ENCODE data around the gene DGKA.
A peak's percentile ranks its signal among the peaks of the same experiment; 100 is the strongest.

Gene DGKA

GRCh38 chr12:55912908-55913307 lies 18.1 kb upstream of the DGKA start:
- no peak for ATAC-seq
- TF ChIP-seq CSRNP3 (CRISPR knock-in tag; IDR thresholded peaks at IDR 0.05), result no peak
- TF ChIP-seq TCF4 (CRISPR knock-in tag; IDR thresholded peaks at IDR 0.05; ENCODE audit: borderline replicate concordance), result no peak
- TF ChIP-seq ZC3H10 (CRISPR knock-in tag; IDR thresholded peaks at IDR 0.05), result no peak
- no peak for TF ChIP-seq ISL1 (CRISPR knock-in tag; IDR thresholded peaks at IDR 0.05)
- no peak for TF ChIP-seq OSR1 (CRISPR knock-in tag; IDR thresholded peaks at IDR 0.05)
- no peak for TF ChIP-seq ZNF8 (CRISPR knock-in tag; IDR thresholded peaks at IDR 0.05)
- TF ChIP-seq RARB (CRISPR knock-in tag; IDR thresholded peaks at IDR 0.05), result no peak
- no peak for TF ChIP-seq BACH2 (CRISPR knock-in tag; IDR thresholded peaks at IDR 0.05; ENCODE audit: borderline replicate concordance)
- no peak for TF ChIP-seq CSDC2 (CRISPR knock-in tag; IDR thresholded peaks at IDR 0.05)
- TF ChIP-seq TOX (CRISPR knock-in tag; IDR thresholded peaks at IDR 0.05; ENCODE audit: borderline replicate concordance), result no peak
- TF ChIP-seq ARNTL (CRISPR knock-in tag; IDR thresholded peaks at IDR 0.05; ENCODE audit: borderline replicate concordance, low read depth), result no peak
- TF ChIP-seq GLIS3 (CRISPR knock-in tag; IDR thresholded peaks at IDR 0.05), result no peak
- TF ChIP-seq PPARA (CRISPR knock-in tag; IDR thresholded peaks at IDR 0.05; ENCODE audit: borderline replicate concordance), result no peak
- no peak for TF ChIP-seq CREB5 (CRISPR knock-in tag; IDR thresholded peaks at IDR 0.05; ENCODE audit: low read depth)
- TF ChIP-seq ZNF70 (CRISPR knock-in tag; IDR thresholded peaks at IDR 0.05), result no peak
- no peak for TF ChIP-seq ZNF565 (CRISPR knock-in tag; conservative IDR thresholded peaks at IDR 0.05; ENCODE audit: low read depth)
- TF ChIP-seq POU6F1 (CRISPR knock-in tag; IDR thresholded peaks at IDR 0.05; ENCODE audit: borderline replicate concordance, low read depth), result no peak
- no peak for TF ChIP-seq ESRRG (CRISPR knock-in tag; IDR thresholded peaks at IDR 0.05)

- no peak for ATAC-seq
- TF ChIP-seq ZFP3 (CRISPR knock-in tag; IDR thresholded peaks at IDR 0.05) (no peak), ISL1 (CRISPR knock-in tag; IDR thresholded peaks at IDR 0.05) (no peak), ZNF8 (CRISPR knock-in tag; IDR thresholded peaks at IDR 0.05) (no peak), ESRRG (CRISPR knock-in tag; IDR thresholded peaks at IDR 0.05) (no peak), CSDC2 (CRISPR knock-in tag; IDR thresholded peaks at IDR 0.05) (no peak), TCF4 (CRISPR knock-in tag; IDR thresholded peaks at IDR 0.05; ENCODE audit: borderline replicate concordance) (no peak), RARB (CRISPR knock-in tag; IDR thresholded peaks at IDR 0.05) (no peak), ZFP30 (CRISPR knock-in tag; IDR thresholded peaks at IDR 0.05) (no peak), ZNF70 (CRISPR knock-in tag; IDR thresholded peaks at IDR 0.05) (no peak), GLIS3 (CRISPR knock-in tag; IDR thresholded peaks at IDR 0.05) (no peak), TOX (CRISPR knock-in tag; IDR thresholded peaks at IDR 0.05; ENCODE audit: borderline replicate concordance) (no peak), ZNF565 (CRISPR knock-in tag; conservative IDR thresholded peaks at IDR 0.05; ENCODE audit: low read depth) (no peak), OSR1 (CRISPR knock-in tag; IDR thresholded peaks at IDR 0.05) (no peak), POU6F1 (CRISPR knock-in tag; IDR thresholded peaks at IDR 0.05; ENCODE audit: borderline replicate concordance, low read depth) (no peak), PATZ1 (CRISPR knock-in tag; IDR thresholded peaks at IDR 0.05; ENCODE audit: borderline replicate concordance) (no peak)
Observed at GRCh38 chr12:55915482-55915859, 15.5 kb upstream of the DGKA start.

- ATAC-seq, result peak; percentile 26; the same call in 1 of the 3 replicates
Observed at GRCh38 chr12:55919032-55919431, 11.9 kb upstream of the DGKA start.
